ENCODE measurements around the gene NT5C2.

Gene NT5C2

GRCh38 chr10:103083266-103083976 is 109.7 kb downstream of the NT5C2 start:
- Histone ChIP-seq H3K4me3 (ENCODE audit: severe bottlenecking) (no peak overlapping the region), H3K36me3 (ENCODE audit: low read depth) (peaks cover 30% of the 10 kb centered on the region), H3K27ac (ENCODE audit: poor library complexity, severe bottlenecking) (no peak overlapping the region), H3K27me3 (ENCODE audit: insufficient read depth, poor library complexity, severe bottlenecking) (no peaks in the 10 kb centered on the region), H3K9me3 (ENCODE audit: severe bottlenecking) (no peaks in the 10 kb centered on the region), H3K4me1 (ENCODE audit: insufficient read depth, poor library complexity, severe bottlenecking) (no peaks in the 10 kb centered on the region)
- ATAC-seq (ENCODE audit: low read depth) = no peak
- no peak for DNase-seq (ENCODE audit: low spot score)
- TF ChIP-seq CTCF (IDR thresholded peaks at IDR 0.05; ENCODE audit: poor library complexity, severe bottlenecking) = no peak

DNA sequence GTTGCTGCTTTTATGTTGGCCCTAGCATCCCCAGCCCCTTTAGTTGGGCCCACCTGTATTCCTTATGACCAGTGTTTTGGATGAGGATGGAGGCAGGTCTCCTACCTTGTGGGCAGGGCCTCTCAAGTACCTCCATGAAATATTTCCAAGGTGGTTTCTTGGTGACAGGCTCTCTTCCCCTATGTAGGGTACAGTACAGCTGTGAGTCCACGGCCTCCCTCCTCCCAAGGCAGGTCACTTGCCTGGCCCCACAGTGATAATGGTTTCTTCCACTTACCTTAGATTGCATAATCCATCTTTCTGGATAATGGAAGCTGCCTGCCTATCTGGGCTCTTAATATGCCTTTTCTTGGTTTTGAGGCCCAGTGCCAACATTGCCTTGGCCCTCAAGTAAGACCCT is 110.4 kb downstream of the NT5C2 start:
- H3K9me3 ChIP-seq (ENCODE audit: severe bottlenecking) = no peaks in the 10 kb centered on the region
- H3K36me3 ChIP-seq (ENCODE audit: low read depth) = peaks cover 22% of the 10 kb centered on the region
- no peak overlapping the region for H3K27ac ChIP-seq (ENCODE audit: poor library complexity, severe bottlenecking)
- ATAC-seq (ENCODE audit: low read depth) = no peak
- H3K4me1 ChIP-seq (ENCODE audit: insufficient read depth, poor library complexity, severe bottlenecking) = no peaks in the 10 kb centered on the region
- H3K27me3 ChIP-seq (ENCODE audit: insufficient read depth, poor library complexity, severe bottlenecking) = no peaks in the 10 kb centered on the region
- TF ChIP-seq CTCF (IDR thresholded peaks at IDR 0.05; ENCODE audit: poor library complexity, severe bottlenecking) = no peak
- H3K4me3 ChIP-seq (ENCODE audit: severe bottlenecking) = no peak overlapping the region
- no peak for DNase-seq (ENCODE audit: low spot score)

DNA sequence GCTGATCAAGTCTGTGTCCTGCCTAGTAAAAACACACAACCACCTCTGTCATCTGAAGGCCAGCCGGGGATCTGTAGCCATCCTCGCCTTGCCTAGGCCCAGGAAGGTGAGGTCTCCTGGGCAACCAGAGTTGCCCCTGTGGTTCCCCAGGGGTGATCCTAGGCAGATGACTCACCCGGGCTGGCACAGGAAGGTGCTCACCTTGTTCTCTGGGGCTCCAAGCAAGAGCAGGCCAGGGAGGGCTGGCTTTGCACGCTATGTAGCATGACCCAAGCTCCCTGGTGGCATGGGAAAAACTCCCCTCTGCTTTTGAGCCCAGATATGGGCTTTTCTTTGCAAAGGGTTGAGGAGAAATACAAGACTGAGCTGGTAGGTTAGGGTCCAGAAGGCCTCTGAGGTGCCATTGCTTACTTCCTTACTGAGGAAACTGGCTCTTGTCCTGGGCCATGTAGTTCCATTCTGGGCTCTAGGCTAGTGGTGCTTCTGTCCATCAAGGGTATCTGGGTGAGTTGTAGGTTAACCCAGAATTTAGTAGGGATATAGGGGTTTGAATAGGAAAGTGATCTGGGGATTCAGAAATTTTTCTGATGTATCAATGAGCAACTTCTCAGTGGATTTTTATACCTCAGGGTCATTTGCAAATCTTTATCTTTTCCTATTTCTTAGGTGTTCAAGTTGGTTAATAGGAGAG is 112.0 kb downstream of the NT5C2 start:
- DNase-seq (ENCODE audit: low spot score) (no peak), ATAC-seq (ENCODE audit: low read depth) (peak; percentile 56)
- Histone ChIP-seq H3K36me3 (ENCODE audit: low read depth) (peaks cover 9% of the 10 kb centered on the region), H3K27me3 (ENCODE audit: insufficient read depth, poor library complexity, severe bottlenecking) (no peaks in the 10 kb centered on the region), H3K4me1 (ENCODE audit: insufficient read depth, poor library complexity, severe bottlenecking) (no peaks in the 10 kb centered on the region), H3K4me3 (ENCODE audit: severe bottlenecking) (no peak overlapping the region), H3K9me3 (ENCODE audit: severe bottlenecking) (no peaks in the 10 kb centered on the region), H3K27ac (ENCODE audit: poor library complexity, severe bottlenecking) (no peak overlapping the region)
- TF ChIP-seq CTCF (IDR thresholded peaks at IDR 0.05; ENCODE audit: poor library complexity, severe bottlenecking) = no peak

GRCh38 chr10:103079946-103080345 is 113.1 kb downstream of the NT5C2 start:
- Histone ChIP-seq H3K27ac (ENCODE audit: poor library complexity, severe bottlenecking) (no peak overlapping the region), H3K4me3 (ENCODE audit: severe bottlenecking) (no peak overlapping the region), H3K4me1 (ENCODE audit: insufficient read depth, poor library complexity, severe bottlenecking) (no peaks in the 10 kb centered on the region), H3K36me3 (ENCODE audit: low read depth) (no peaks in the 10 kb centered on the region; the same call in 1 of the 2 replicates), H3K27me3 (ENCODE audit: insufficient read depth, poor library complexity, severe bottlenecking) (no peaks in the 10 kb centered on the region), H3K9me3 (ENCODE audit: severe bottlenecking) (no peaks in the 10 kb centered on the region)
- TF ChIP-seq CTCF (IDR thresholded peaks at IDR 0.05; ENCODE audit: poor library complexity, severe bottlenecking) = no peak
- DNase-seq (ENCODE audit: low spot score) (no peak), ATAC-seq (ENCODE audit: low read depth) (no peak)

DNA sequence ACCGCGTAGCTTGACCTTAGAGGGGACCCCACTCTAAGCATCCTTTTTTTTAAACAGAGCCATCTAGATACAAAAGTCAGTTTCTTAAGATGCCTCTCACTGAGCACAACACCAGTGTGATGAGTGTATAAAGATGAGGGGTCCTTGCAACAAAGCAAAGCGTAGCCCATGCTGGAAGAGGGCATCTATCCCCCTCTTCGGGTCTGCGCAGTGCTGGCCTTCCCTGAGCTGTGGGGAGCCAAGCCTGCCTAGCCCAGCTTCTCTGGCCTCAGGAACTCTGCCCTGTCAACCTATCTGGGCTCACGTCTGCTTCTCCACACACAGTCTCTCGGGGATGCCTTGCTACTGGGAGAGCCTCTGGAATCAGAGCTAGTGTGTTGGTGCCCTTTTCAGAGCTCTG is 114.0 kb downstream of the NT5C2 start:
- DNase-seq (ENCODE audit: low spot score) = no peak
- ATAC-seq (ENCODE audit: low read depth) = no peak
- Histone ChIP-seq H3K27me3 (ENCODE audit: insufficient read depth, poor library complexity, severe bottlenecking) (no peaks in the 10 kb centered on the region), H3K4me1 (ENCODE audit: insufficient read depth, poor library complexity, severe bottlenecking) (no peaks in the 10 kb centered on the region), H3K27ac (ENCODE audit: poor library complexity, severe bottlenecking) (no peak overlapping the region), H3K36me3 (ENCODE audit: low read depth) (no peaks in the 10 kb centered on the region), H3K9me3 (ENCODE audit: severe bottlenecking) (no peaks in the 10 kb centered on the region), H3K4me3 (ENCODE audit: severe bottlenecking) (no peak overlapping the region)
- no peak for TF ChIP-seq CTCF (IDR thresholded peaks at IDR 0.05; ENCODE audit: poor library complexity, severe bottlenecking)
